HuH-7 (cell line): ENCODE results near the gene SORCS3.

Experiments used
- DNase-seq: peaks from one replicate; pipeline ENCODE4 v3.0.0; 2011; ENCODE audit warnings: low spot score

SORCS3 gene

GRCh38 chr10:105188737-105189462, 547.8 kb downstream of the SORCS3 start:
- DNase-seq: no peak

- no peak for DNase-seq
Measured at GRCh38 chr10:105189463-105189800, 548.3 kb downstream of the SORCS3 start.

GRCh38 chr10:105192146-105192545, 551.1 kb downstream of the SORCS3 start:
- no peak for DNase-seq

DNA sequence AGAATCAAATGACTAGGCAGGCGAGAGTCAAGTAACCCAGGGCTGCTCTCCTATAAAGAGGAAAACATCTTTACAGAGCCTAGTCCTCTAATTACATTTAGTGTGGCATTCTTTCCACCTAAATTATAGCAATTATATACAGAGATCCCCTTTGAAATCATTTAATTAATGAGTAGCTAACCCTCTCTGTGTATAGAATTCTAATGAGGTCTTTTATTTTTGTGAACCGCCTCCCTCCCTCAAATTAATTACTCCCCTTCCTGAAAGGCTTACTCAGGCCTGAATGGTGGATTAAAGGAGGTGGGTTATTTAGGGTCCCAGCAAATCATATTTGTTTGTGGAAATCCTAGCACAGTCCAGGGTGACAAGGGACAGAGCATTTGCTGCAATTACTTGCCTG, 551.8 kb downstream of the SORCS3 start:
- DNase-seq: no peak

GRCh38 chr10:105195831-105196230, 554.7 kb downstream of the SORCS3 start:
- no peak for DNase-seq

- no peak for DNase-seq
Measured at GRCh38 chr10:105197598-105198364, 556.7 kb downstream of the SORCS3 start.

DNA sequence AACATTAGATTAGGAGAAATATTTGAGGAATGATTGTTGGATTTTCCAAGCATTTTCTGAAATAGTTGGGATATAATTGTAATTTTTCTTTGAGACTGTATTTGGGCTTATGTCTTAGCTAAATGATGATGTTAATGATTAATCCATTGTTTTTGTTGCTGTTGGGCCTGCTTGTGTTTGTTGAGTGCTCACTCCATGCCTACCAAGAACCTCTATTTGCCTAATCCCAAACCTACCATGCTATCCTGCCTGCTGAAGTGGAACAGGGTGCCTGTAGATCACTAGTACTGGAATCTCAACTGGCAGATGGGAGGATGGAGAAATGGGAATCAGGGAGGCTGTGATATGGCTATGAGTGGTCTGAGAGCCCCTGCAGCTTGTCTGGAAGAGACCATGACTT, 565.5 kb downstream of the SORCS3 start:
- no peak for DNase-seq

GRCh38 chr10:105207476-105207995, 566.4 kb downstream of the SORCS3 start:
- no peak for DNase-seq

GRCh38 chr10:105210546-105210945, 569.5 kb downstream of the SORCS3 start:
- no peak for DNase-seq

- DNase-seq: no peak
Measured at GRCh38 chr10:105237685-105238084, 596.6 kb downstream of the SORCS3 start.

DNA sequence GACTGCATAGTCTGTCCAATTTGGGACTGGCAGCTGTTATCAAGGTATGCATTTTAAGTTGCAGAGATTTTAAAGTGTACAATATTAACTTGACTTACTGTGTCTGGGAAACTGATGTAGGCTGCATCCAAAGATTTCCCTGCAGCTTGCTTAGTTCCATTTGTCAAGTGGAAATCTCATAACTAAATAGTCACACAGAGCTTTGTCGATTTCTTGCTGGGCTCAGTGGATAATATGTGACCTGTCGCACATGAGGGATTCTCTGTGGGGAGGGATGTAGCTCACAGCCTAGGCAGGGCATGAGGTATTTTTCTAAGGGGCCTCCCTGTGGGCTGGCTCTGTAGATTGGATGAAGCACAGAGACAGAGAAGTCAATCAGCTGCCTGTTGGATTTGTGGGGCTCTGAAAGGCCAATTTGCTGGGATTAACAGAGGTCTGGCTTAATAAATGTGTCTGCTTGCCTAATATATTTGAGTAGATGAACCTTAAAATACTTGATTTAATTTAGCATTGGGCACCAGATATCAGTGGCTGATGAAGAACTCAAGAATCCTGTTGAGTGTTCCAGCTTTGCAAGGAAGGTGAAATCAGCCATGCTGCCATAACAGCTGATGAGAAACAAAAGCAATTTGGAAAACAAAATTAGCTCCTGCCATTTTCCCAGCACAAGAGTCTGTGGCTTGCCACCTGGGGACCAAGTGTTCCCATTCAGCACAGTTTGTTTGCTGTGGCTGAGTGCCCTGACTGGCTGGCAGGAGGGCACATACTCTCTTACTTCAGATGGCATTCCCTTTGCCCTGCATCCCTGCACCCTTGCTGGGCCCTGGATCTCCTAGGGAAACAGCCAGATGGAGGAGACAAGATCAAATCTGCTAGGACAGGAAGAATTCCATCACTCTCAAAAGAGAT, 598.5 kb downstream of the SORCS3 start:
- DNase-seq: no peak

DNA sequence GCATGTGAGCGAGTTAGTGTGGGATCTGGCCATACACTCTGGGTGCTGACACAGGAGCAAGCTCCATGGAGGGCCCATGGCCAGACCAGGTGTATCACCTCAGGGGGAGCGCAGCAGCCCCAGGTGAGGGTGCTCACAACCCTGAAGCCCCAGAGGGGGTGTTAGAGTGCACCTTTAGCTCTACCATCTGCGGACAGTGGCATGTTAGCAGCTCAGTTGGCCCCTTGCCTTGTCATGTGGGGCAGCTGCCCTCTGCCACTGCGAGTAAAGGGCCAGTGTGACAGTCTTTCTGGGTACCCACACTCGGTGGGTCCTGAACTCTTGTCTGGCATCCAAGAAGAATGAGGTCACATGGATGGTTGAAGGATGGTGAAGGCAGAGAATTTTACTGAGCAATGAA, 600.2 kb downstream of the SORCS3 start:
- no peak for DNase-seq

DNA sequence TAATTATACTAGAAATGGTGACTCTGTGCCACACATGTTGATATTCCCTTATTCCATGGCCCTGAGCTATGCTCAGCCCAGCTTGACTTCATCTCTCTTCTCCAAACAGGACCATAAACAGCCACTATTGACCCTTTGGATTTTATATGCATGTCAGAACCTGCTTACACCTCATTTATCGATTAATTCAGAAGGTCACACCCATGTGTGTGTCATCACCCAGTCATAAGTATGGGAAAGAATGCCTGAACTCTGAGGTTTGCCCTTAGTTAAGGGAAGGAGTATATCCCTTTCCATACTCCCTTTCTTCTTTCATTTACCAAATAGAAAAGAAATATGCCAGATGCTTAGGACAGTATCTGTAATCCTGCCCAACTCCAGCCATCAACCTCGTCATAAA, 602.3 kb downstream of the SORCS3 start:
- DNase-seq: no peak

DNA sequence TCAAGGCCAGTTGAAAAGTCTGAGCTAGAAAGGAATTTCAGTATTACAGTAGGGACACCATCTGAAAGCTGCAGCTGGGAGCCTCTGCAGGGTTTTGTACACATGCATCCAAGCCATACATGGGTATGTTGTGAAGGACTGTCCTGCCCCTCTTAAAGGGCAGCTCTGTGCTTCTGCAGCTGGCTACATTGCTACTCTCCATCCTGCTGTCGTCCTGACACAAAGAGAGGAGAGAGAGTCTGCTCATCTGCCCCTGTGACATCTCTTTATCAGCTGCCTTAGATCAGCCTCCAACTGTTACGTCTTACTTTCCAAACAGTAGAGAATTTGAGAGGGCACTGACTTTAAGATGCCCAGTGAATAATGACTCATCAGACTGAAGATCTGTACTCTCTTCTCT, 602.7 kb downstream of the SORCS3 start:
- no peak for DNase-seq

- no peak for DNase-seq
Measured at GRCh38 chr10:105247831-105248499, 606.9 kb downstream of the SORCS3 start.

DNA sequence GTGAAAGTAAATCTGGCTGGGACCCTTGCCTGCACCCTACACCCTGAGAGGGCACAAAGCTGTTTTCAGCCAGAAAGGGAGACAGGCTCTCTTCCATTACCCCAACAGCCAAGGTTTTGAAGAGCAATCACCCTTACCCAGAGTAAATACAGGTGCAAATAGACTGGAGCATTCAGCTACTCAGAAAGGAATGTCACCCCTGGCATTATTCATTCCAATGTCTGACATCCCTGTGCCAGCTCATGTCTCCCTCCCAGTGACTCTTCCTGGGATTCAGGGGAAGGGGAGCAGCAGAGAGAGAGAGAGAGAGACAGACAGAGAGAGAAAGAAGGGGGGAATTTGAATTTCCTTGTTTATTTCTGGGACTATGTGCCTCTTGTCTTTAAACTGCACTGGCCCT, 611.8 kb downstream of the SORCS3 start:
- no peak for DNase-seq

GRCh38 chr10:105253515-105254212, 612.6 kb downstream of the SORCS3 start:
- no peak for DNase-seq

DNA sequence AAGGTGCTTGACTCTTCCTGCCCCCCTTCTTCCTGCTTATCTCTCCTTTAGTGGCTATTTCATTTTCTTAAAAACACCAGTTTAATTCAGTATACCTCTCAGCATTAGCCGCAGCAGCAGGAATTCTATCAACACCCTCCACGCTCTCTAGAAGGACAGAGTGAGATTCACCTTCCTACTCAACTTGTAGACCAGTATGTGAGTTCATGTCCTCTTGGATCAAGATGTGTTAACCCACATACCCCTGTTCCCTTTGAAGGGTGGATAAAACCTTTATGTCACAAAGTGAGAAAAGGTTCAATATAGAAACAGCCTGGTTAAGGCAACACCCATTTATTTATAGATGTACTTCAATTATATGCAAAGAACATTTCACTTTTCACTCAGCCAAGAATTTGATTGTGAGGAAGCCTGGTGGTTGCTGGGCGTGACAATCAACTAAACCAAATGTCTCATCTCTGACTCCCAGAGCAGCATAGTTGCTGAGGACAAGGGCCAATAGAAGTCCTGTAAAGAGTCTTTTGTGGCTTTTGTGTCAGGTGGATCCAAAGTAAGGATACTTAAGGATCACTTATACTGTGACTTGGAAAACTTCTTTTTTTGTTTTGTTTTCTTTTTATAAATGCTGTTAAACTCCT, 617.1 kb downstream of the SORCS3 start:
- no peak for DNase-seq

GRCh38 chr10:105258674-105259065, 617.6 kb downstream of the SORCS3 start:
- DNase-seq: no peak

GRCh38 chr10:105259201-105259600, 618.1 kb downstream of the SORCS3 start:
- no peak for DNase-seq

DNA sequence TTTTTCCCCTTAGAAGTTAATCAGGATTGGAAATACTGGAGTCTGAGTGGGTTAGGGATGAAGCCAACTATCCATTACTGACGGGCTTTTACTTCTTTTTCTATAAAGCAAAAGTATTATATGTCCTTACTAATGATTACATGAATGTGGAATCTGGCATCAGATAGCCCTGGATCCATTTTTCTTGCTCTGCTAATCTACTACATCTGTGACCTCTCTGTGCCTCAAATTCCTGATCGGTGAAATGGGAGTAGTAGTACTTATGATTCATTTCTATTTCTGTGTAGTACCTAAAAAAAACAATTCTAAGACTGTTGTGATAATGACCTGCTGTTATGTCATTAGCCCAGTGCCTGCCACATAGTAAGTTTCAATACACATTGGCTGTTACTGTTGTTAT, 621.6 kb downstream of the SORCS3 start:
- no peak for DNase-seq
